Measurements from ENCODE around the gene CHTOP. TPM values are rescaled to one million over a fixed set of nuclear protein-coding genes. Genes with fewer than 3 reads are reported as not detected.

CHTOP gene
- total RNA-seq, 2 donors from 2014 or later = 54.0 to 61.5 TPM

GRCh38 chr1:153611356-153611755 lies 22.5 kb upstream of the CHTOP start:
- intact Hi-C loops (cut with DNase I, micrococcal nuclease) = no loop called here
- ATAC-seq (no peak), DNase-seq (no peak)

GRCh38 chr1:153612111-153612754 lies 21.6 kb upstream of the CHTOP start:
- DNase-seq (no peak), ATAC-seq (peak; percentile 3)
- intact Hi-C loops (cut with DNase I, micrococcal nuclease) = no loop called here

- intact Hi-C loops (cut with DNase I, micrococcal nuclease) = no loop called here
- ATAC-seq = peak; percentile 63
These were observed 21.0 kb upstream of the CHTOP start, which contains the start of gene S100A16 for GRCh38 chr1:153612755-153613331. TSS of gene S100A16 (minus strand) at chr1:153613137. CDS start at chr1:153608151, 4,986 bp downstream.

GRCh38 chr1:153613406-153613805 lies 20.5 kb upstream of the CHTOP start:
- ATAC-seq = no peak
- DNase-seq = no peak
- intact Hi-C loops (cut with DNase I, micrococcal nuclease) = no loop called here

More at GRCh38 chr1:153612755-153613331, 21.0 kb upstream of the CHTOP start, which contains the start of gene S100A16:
- peak; percentile 88 to 93 for DNase-seq

GRCh38 chr1:153614189-153614900 lies 19.5 kb upstream of the CHTOP start:
- no peak for DNase-seq
- intact Hi-C loops (cut with DNase I, micrococcal nuclease) = no loop called here

GRCh38 chr1:153614906-153615305 lies 19.0 kb upstream of the CHTOP start:
- no peak for ATAC-seq
- DNase-seq = no peak
- intact Hi-C loops (cut with DNase I, micrococcal nuclease) = no loop called here

More at GRCh38 chr1:153614189-153614900, 19.5 kb upstream of the CHTOP start:
- no peak for ATAC-seq

GRCh38 chr1:153615406-153615805 lies 18.5 kb upstream of the CHTOP start:
- DNase-seq (no peak), ATAC-seq (no peak)
- intact Hi-C loops (cut with DNase I, micrococcal nuclease) = no loop called here

- intact Hi-C loops (cut with DNase I, micrococcal nuclease) = no loop called here
- ATAC-seq (peak; percentile 75), DNase-seq (peak; percentile 93 to 94)
These were observed 17.5 kb upstream of the CHTOP start, which contains the start of gene S100A14 for GRCh38 chr1:153616144-153616916. TSS of gene S100A14 (minus strand) at chr1:153616325. CDS start at chr1:153615858, 467 bp downstream.

- no peak for ATAC-seq
- DNase-seq = no peak
- intact Hi-C loops (cut with DNase I, micrococcal nuclease) = no loop called here
These were observed 17.0 kb upstream of the CHTOP start for GRCh38 chr1:153616917-153617311.

- intact Hi-C loops (cut with DNase I, micrococcal nuclease) = no loop called here
- ATAC-seq (peak; percentile 40), DNase-seq (peak; percentile 82 to 86)
These were observed 16.2 kb upstream of the CHTOP start for GRCh38 chr1:153617663-153618062.

GRCh38 chr1:153619171-153619570 lies 14.7 kb upstream of the CHTOP start:
- ATAC-seq = no peak
- DNase-seq = no peak
- intact Hi-C loops (cut with DNase I, micrococcal nuclease) = no loop called here

GRCh38 chr1:153623101-153623500 lies 10.8 kb upstream of the CHTOP start:
- intact Hi-C loops (cut with DNase I, micrococcal nuclease) = no loop called here
- DNase-seq = no peak
- ATAC-seq = no peak

GRCh38 chr1:153624965-153625611 lies 8.8 kb upstream of the CHTOP start:
- DNase-seq (no peak), ATAC-seq (no peak)
- intact Hi-C loops (cut with DNase I, micrococcal nuclease) = no loop called here

- intact Hi-C loops (cut with DNase I, micrococcal nuclease) = no loop called here
- no peak for ATAC-seq
- DNase-seq = no peak
These were observed 7.4 kb upstream of the CHTOP start for GRCh38 chr1:153626477-153626903.

- DNase-seq (peak; percentile 74 to 85), ATAC-seq (peak; percentile 76)
- intact Hi-C loops (cut with DNase I, micrococcal nuclease) = no loop called here
These were observed 6.8 kb upstream of the CHTOP start, which contains the start of gene S100A13 for GRCh38 chr1:153626904-153627714. TSS of gene S100A13 (minus strand) at chr1:153627505. CDS start at chr1:153626472, 1,033 bp downstream.

- intact Hi-C loops (cut with DNase I, micrococcal nuclease) = no loop called here
- ATAC-seq (no peak), DNase-seq (no peak)
These were observed 5.9 kb upstream of the CHTOP start, which contains the start of gene S100A1 for GRCh38 chr1:153627715-153628626. TSS of gene S100A1 (plus strand) at chr1:153628434. CDS start at chr1:153630522, 2,088 bp downstream.
